GM12891 (cell line): Measurements from ENCODE around the gene TCHP.

Source experiments
- POLR2A ChIP-seq: IDR thresholded peaks from 2 replicates; pipeline ENCODE4 v1.6.1; 2011; ENCODE audit warnings: low read depth, low read length, control low read depth
- POU2F2 ChIP-seq: IDR thresholded peaks from 2 replicates; pipeline ENCODE4 v1.6.1; 2011; ENCODE audit warnings: low read depth, mild to moderate bottlenecking, control low read depth, low read length, moderate library complexity

DNA sequence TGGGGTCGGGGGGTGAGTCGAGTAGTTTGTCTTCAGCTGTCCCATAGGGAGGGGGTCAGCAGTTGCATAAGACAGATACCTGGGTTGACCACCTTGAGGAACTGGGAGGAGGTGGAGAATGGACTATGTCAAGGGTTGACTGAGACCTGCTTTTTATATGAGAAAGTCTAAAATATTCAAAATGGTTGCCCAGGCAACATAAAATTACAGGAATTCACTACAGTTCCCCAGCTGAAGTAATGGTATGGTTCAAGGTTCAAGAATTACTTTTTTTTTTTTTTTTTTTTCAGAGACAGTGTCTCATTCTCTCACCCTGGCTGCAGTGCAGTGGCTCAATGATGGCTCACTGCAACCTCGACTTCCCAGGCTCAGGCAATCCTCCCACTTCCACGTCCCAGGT is 5.1 kb upstream of the TCHP start:
- TF ChIP-seq POU2F2 (no peak), POLR2A (no peak)
